Fibroblast of upper back skin (primary cell): ENCODE results near the gene GH1.
A peak's percentile ranks its signal among the peaks of the same experiment; 100 is the strongest.
"Not testable (repeated sequence)": the region's sequence is repeated elsewhere in the genome, so short reads cannot be mapped to it uniquely, and the experiment has no call there.

ENCODE experiments used
- DNase-seq: peaks from one replicate; pipeline ENCODE4 v3.0.0-alpha.2; 2013

GH1 gene

DNA sequence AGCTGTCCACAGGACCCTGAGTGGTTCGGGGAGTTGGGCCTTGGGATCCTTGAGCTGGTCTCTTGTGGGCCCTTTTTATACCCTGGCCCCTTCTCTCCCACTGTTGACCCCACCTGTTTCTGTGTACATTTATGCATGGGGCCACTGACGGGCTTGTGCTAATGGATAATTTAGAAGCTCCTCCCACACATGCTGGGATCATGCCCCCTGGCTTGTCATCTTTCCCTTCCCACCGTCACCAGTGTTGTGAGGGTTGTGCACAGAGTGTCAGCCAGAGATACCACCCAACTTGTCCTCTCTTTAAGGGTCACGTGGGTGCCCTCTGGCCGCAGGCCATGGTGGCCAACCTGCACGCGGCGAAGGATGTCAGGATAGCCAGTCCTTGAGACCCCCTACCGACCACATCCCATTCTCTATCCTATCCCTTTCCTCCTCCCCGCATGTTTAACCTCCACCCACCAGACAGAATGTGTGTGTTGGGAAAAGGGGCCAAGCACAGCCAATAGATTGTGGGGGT, at the start of gene GH1:
GH1 (minus strand) TSS at position 51 of the 517 bp plus-strand sequence. CDS start 63 bp downstream, outside the sequence.
- not testable (repeated sequence) for DNase-seq

DNA sequence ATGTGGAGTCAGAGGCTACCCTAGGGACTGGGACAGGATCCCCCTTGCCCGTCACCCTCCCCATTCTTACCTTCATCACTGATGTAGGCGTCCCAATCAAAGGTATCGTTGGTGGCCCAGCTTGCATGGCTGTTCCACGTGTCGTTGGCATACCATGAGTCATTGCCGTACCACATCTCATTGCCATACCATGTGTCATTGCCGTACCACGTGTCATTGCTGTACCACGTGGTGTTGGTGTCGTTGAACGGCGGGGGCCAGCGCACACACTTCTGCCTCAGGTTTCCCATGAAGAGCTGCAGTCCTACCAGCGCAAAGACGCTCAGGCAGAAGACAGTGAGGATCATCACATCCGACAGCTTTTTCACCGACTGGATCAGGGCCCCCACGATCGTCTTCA, 49.3 kb upstream of the GH1 start:
- no peak for DNase-seq

DNA sequence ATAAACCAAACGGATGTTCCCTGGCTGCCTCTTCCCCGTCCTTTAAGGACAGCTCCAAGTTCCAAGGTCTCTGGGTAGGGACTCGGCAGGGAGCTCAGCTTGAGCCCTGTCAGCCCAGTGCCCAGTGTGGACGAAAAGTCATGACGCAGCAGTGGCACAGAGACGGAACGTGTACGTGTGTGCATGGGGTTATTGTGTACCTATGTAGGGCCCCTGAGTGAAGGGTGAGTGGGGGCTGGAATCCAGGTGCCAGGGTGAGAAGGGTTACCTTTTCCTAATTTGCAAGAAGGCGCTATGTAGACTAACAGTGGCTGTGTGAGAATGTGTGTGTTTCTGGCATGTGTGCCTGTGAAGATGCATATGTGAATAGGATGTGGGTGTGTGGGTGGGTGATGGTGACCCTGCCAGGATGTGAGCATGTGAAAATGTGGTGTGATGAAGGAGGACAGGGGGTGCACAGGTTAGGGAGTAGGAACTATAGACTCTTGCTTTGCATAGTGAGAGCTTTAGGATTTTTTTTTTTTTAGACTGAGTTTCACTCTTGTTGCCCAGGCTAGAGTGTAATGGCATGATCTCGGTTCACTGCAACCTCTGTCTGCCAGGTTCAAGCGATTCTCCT, 48.1 kb upstream of the GH1 start:
- no peak for DNase-seq

DNA sequence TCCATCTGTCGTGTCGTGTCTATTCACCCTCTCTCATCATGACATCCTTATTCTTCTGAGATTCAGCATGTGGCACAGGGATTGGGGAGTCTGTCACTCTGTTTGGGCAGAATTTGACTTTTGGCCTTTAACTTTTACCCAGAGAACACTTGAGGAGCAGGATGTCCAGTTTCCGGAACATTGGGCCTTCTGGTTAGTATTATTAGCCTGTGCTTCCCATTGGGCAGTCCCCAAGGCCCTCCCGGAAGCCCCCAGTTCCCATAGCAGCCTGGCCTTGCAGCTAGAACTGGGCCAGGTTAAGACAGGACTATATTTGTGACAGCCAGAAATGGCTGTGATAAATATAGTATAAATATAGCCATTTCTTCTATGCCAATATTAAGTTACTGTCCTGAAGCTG, 44.5 kb upstream of the GH1 start:
- DNase-seq, result no peak

DNA sequence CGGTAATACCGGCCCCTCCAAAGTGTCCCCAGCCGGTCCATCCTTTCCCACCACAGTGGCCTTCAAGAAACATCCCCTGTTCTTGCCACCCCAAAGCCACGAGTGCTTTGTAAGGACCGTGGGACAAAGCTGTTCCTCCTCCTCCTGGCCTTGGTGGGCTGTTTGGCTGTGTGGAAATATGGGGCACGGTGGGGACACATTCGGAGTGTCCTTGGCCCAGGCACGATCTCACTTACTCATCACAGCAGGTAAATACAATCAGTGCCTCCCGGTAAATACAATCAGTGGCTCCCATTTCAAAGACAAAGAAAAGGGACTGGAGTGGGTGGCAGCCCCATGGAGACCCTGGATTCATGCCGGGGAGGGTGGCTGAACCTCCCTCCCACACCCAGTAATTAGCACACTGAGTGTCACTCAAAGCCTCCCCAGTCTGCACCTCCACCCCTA, 43.7 kb upstream of the GH1 start:
- DNase-seq, result no peak

DNA sequence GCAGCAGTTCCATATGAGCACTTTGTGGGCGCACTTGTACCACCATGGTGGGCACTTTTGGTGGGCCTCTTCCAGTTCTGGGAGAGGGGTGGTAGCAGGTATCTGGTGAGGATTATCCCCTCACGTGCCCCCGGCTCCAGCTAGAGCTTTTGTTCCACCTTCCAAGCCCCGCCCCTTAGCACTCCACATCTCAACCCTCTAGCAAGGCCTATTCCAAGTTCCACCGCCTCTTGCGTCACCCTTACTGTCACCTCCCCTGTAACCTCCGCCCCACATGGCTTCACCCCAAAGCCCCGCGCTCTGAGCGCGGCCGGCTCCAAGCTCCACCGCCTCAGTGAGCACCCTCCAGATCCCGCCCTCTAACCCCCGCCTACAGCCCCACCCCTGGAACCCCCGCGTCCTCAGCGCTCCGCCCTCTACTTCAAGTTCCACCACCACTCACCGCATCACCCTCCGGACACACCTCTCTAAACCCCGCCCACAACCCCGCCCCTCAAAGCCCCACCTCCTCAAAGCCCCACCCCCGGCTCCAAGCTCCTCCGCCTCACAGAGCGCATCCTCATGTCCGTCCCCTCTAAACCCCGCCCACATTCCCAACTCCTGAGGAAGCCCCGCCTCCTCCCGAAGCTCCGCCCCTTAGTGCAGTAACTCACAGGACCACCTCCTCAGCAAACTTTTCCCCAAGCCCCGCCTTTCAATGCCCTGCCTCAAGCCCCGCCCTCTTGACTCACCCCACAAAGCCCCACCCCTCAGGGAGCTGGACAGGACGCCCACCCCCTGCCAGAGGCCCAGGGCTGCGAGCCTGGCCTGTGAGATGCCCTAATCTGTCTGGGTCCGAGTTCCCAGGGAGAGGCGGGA, 42.9 kb upstream of the GH1 start:
- DNase-seq, result peak; percentile 60

DNA sequence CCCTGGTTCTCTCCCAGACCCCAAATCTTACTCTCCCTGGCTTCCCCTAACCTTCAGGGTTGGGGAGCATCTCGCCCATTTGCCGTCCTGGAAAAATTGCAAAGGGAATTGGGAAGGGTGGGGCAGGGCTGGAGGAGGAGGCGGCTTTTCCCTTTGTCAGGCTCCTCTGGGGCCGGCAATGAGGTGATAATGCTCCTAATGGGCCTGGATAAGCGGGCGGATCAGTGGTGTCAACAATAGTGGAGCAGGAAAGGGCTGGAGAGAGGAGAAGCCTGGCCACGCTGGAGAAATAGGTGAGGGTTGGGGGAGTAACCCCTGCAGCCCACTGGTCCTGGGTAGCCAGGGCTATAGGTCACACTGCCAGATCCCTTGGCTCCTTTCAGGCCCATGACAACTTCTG, 41.8 kb upstream of the GH1 start:
- DNase-seq, result no peak

DNA sequence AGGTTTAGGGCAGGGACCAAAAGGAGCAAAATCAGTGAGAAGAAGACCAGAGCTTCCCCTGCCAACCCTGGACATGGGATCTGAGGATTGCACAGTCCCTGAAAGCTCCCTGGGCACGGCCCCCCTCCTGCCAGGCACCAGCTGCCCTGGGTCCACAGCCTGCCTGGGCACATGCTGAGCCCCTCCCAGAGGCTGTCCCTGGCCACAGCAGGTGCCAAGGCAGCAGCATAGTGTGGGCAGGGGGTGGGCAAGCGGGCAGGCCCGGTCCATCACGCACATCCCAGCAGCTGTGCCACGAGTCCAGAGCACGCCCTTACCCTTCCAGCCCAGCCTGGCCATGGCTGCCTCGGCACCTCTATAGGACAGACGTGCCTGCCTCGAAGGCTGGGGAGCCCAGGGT, 41.4 kb upstream of the GH1 start:
- no peak for DNase-seq

DNA sequence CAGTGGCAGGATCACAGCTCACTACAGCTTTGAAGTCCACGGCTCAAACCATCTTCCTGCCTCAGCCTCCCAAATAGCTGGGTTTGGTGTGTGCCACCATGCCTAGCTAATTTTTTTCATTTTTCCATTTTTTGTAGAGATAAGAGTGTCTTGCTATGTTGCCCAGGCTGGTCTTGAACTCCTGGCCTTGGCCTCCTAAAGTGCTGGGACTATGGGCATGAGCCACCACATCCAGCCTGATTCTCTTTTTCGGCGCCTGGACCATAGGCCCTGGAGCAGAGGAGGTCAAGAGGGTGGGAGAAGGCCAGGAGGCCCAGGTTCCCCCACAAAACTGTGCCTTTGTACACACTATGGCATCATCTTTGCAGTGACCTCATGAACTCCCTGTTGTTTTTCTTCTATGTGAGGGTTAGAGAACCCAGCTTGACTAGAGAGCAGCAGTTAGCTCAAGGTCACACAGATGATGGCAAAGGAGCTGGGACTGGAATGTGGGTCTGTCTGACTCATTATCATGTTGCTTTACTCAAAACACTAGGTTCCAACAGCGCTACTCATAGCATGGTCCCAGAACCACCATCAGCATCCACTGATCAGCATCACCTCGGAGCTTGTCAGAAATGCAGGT, 37.8 kb upstream of the GH1 start:
- peak; percentile 39 for DNase-seq

DNA sequence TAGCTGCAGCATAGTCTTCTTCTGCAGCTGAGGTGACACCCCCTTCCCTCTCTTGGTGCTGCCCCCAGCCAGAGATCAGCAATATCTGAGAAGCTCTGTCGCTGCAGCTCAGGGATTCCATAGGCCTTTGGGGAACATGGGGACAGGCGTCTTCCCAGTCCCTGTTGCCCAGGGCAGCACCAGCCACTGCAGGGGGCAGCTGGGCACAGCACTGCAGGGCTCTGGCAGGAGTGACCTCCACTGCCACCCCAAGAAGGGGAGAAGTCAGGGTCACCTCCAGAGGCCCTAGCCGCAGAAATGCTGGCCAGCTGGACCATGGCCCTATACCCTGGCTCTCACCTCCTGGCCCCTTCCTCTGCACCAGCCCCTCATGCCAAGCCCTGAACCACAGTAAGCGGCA, 37.2 kb upstream of the GH1 start:
- no peak for DNase-seq

DNA sequence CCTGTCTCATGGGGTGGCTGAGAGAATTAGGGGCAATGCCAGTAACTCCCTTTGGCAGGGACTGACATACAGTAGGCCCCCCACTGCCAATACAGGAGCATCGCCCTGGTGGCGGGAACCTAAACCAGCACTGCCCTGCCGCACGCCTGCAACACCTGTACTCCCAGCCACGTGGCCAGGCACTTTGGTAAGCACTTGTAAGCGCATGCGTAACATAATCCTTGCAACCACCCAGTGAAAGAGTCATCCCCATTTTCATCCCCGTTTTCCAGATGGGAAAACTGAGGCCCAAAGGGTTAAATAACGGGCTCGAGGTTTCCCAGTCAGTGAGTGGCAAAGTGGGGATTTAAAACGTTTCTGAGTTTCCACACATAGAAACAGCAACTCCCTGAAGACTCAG, 36.6 kb upstream of the GH1 start:
- DNase-seq, result no peak

DNA sequence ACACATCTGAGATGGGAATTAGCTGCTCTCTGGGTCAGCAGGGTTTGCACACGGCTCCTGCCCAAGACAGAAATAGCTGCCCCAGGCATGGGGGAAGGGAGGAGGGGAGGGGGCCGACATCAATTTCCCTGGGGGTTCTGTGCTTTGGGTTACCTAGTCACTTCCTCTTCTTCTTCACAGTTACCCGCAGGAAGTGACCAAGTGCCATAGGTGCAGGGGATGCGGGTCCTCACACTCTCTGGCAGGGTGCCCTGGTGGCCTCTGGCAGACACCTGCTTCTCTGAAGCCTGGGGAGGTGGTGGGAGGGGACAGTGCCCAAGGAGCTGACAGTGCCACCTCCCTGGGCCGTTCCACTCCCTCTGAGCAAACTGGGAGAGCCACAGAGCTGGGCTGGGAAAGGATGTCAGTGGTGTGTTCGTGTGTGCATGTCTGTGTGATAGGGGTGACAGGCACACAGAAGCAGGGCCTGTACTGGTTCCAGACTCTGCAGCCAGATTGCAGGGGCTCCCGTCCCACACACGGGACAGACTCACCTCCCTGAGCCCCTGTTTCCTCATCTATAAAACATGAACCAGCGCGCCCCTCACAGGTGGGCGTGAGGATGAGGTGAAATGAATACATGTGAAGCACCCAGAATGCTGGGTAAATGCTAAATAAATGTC, 35.9 kb upstream of the GH1 start:
- no peak for DNase-seq

DNA sequence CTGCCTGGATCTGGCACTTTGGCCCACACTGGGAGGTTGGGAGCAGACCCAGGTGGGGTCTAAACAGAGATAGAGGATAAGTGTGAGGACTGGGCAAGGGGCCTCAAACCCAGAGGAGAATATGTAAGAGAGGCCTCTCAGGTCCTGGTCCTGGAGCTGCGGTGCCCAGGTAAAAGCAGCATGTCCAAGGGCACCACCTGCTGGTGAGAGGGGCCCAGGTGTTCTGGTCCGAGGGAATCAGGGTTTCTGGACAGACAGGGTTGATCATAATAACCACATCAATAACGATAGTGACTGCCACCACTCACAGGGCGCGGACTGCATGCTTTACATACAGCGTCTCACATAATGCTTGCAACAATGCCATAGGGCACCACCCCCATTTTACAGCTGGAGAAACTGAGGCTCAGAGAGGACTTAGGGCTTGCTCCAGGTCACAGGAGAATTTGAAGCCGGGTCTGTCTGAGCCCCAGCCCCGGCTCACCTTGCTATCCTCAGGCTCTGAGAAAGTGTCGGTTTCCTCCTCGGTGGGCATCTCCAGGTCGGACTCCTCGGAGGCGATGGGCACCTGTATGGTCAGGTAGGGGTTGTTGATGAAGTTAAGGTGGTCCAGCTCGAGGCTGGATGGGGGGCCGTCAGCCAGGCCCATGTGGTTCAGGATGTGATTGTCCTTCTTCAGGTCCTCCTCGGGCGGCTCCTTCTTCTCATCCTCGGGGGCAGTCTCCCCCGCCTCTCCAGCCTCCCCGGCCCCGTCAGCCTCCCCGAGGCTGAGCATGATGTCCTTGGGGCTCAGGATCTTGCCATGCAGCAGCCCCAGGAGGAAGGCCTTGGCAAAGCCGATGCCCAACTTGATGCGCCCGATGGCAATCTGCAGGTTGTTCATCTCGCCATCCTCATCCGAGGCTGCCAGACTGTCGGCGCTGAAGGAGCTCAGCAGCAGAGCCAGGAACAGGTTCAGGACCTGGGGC, 32.6 kb upstream of the GH1 start:
- no peak for DNase-seq

DNA sequence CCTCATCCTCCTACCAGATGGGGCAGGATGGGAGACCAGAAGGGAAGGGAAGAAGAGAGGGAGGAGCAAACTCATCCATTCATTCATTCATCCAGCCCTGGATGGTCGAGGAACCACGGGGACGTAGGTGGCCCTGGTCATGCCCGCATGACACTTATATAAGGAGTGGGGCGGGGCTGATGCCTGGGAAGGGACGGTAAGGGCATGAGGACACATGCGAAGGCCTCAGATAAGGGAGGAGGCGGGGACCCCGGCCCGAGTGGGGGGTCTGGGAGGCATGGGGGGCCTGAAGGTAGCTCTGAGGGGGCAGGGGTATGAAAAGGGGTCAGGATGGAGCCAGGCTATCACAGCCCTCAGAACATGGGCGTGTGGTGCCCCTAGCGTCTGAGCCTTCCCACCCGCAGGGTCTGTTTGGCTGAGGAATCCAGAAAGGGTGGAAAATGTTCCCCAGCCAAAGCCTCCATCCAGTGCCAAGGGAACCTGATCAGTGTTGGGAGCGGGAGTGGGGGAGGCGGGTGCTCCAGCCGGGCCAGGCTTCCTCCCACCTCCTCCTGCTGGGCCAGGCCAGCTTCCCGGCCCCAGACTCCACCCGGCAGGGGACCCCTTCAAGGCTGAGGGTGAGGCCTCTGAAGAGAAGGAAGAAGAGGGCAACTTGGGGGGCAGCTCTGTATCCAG, 31.1 kb upstream of the GH1 start:
- DNase-seq, result no peak

DNA sequence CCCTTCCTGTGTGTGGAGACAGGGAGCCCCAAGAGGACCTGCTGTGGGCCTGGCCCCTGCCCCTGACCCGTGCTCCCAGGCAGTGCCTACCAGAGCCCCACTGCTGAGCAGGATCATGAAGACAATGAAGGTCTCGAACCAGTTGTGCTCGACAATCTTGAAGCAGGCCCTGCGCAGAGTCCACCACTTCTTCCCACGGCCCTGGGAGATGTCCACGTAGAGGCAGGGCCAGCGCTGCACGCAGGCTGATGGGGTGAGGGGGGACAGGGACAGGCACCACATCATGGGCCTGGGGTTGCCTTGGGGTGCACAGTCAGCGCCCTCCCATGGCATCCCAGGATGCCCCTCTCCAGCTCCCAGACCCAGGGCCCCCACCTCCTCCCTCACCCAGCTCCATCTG, 29.9 kb upstream of the GH1 start:
- DNase-seq, result no peak

DNA sequence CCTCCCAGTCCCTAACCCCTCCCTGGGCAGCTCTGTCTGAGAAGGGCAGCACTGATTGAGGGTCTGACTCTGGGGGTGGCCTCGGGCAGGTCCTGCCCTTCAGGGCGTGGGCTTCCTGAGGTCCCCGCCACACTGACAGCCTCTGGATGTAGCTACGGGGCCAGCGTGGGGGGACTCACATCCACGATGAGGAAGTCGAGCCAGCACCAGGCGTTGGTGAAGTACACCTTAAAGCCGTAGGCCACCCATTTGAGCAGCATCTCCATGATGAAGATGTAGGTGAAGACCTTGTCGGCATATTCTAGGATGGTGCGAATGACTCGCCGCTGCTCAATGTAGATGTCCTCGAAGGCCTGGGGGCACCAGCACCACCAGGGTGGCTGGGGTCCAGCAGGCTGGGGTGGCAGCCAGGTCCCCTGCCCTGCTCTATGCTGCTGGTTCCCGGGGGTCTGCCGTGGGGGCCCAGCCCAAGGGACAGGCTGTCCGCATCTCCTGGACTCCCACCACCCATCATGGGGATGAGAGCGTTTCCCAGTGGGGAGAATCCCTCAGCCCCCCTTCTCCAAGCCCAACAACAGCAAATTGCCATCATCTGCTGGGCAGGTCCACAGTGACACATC, 29.2 kb upstream of the GH1 start:
- DNase-seq, result no peak

DNA sequence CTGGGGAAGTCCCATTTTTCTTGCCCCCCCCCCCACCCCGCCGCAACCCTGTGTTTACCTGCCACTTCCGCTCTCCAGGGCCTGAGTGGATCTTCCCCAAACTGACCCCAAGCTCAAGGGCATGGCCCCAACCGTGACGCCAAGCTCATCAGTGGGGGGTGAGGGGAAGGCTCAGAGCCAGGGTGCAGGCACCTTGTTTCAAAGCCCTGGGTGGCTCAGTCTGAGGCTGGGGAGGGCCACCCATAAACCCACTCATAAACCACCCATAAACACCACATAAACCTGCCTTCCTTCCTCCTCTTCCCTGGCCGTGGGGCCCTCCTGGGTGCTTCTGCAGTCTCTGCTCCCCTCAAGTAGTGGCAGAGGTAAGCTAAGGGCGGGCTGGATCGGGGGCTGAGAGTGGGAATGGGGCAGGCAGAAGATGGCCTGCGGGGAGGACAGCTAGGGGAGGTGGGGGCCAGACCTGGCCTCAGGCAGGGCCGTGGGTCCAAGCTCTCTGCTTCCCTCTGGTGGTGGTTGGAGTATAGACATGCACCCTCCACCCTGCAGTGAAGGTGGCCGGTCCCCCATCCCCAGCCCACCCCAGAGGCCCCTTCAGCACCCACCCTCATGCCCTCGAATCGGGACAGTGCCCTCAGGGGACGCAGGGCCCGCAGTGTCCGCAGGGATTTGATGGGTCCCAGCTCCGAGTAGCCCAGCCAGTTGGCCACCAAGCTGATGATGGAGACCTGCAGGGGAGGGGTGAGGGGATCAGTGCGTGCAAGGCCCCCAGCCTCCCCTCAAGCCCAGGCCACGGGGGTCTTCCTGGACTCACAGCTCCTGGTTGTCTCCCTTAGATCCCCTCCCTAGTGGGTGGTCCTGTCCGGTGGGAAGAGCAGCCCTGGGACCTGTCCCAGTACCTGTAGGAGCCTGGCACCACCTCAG, 28.1 kb upstream of the GH1 start:
- DNase-seq, result peak; percentile 21

DNA sequence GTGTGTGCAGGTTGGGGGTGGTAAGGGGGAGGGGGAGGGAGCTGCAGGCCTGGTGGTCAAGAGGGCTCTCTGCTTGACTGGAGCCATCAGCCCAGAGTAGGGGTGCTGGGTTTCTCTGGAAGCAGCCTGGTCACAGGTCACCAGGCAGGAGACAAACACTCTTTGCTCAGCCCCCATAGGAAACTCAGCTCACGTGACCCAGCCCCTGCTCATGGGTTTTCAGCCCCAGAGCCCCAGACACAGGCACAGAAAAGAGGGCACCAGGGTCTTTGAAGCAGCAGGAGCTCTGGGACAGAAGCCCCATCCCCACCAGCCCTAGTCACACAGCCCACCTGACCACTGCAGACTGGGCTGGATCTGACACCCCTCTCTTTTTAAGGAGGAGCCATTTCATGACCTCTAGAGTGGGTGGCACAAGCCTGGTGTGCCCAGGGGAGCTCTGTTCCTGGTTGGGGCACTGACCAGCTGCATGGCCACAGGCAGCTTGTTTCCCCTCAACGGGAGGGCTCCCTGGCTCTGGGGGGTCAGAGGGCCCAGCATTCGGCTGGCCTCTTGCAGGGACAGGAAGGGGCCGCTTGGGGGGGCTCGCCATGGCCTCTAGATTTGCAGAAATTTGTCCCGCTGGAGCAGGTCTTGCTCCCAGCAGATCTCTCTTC, 27.3 kb upstream of the GH1 start:
- DNase-seq, result no peak
